HepG2 (cell line): Measurements from ENCODE around the gene THADA. TPM values are rescaled to one million over a fixed set of nuclear protein-coding genes. Genes with fewer than 3 reads are reported as not detected.

Source experiments
- ATAC-seq: fragments of 200-7000 bp; cut with Tn5 transposase; 3 replicates; pipeline ENCODE4 v1.9.1; 2020; ENCODE audit warnings: mild to moderate bottlenecking, moderate library complexity
- BruUV-seq: library from RNA; stranded (reverse); fragments of 400-500 nt; replicated peaks from 2 replicates; lab custom pipeline; 2021; lab: Mats Ljungman, UMichigan
- CTCF ChIA-PET: fragments of 300-600 bp; formaldehyde crosslinking; extraction: SDS; loops from one replicate; lab custom pipeline; 2021; ENCODE audit warnings: low total read pairs, inconsistent platforms, low intra/inter-chr PET ratio; lab: Yijun Ruan, JAX
- POLR2A ChIA-PET: fragments of 350-600 bp; sonication (Branson Sonifier 250); formaldehyde crosslinking; loops from one replicate; lab custom pipeline; 2020; ENCODE audit warnings: antibody characterized with exemption, inconsistent platforms; lab: Yijun Ruan, JAX
- DNase-seq: peaks from one replicate; pipeline ENCODE4 v3.0.0-alpha.2; 2015; ENCODE audit warnings: low spot score
- FAIRE-seq: peaks from 3 replicates; lab custom pipeline; 2011; peaks lifted over from hg19 to GRCh38; lab: Jason Lieb, UNC
- H2AFZ ChIP-seq: one replicate; pipeline ENCODE4 v1.6.1; 2011; ENCODE audit warnings: low read length, inconsistent platforms
- H3K27ac ChIP-seq: fragments of 300-600 bp; 3 replicates; pipeline ENCODE4 v1.8.0; 2011; ENCODE audit warnings: mixed run types, mild to moderate bottlenecking, mixed read lengths, low read length, inconsistent platforms; ENCODE audit not compliant: insufficient read depth; ENCODE audit errors: extremely low read length
- H3K27me3 ChIP-seq, 2 experiments: fragments of 200-600 bp in 1 of 2; 2 replicates in 1 of 2; 3 replicates in 1 of 2; pipeline versions ENCODE4 v1.6.0 to v1.8.0; 2011; ENCODE audit warnings: low read length in 2 of 2, mild to moderate bottlenecking in 2 of 2, moderate library complexity in 2 of 2, inconsistent platforms in 1 of 2; ENCODE audit not compliant: insufficient read depth in 2 of 2, control insufficient read depth in 1 of 2
- H3K36me3 ChIP-seq, 2 experiments: fragments of 200-600 bp in 1 of 2; replicated peaks in 1 of 2; 2 replicates in 1 of 2; 3 replicates in 1 of 2; pipeline versions ENCODE4 v1.5.1 to v1.8.0; 2011; ENCODE audit warnings: low read length in 2 of 2, inconsistent platforms in 1 of 2; ENCODE audit not compliant: insufficient read depth in 2 of 2, control insufficient read depth in 1 of 2
- H3K4me1 ChIP-seq: 2 replicates; pipeline ENCODE4 v1.5.1; 2012; ENCODE audit warnings: low read length, inconsistent platforms; ENCODE audit not compliant: insufficient read depth
- H3K4me2 ChIP-seq: 2 replicates; pipeline ENCODE4 v1.6.0; 2011; ENCODE audit warnings: low read depth, low read length, inconsistent platforms
- H3K4me3 ChIP-seq, 3 experiments: fragments of 200-600 bp in 1 of 3; sonication (generic), shearing (Covaris generic) in 1 of 3; replicated peaks in 1 of 3; 2 replicates each; pipeline ENCODE4 v1.5.1; 2011 to 2016; ENCODE audit warnings: low read length in 3 of 3, inconsistent platforms in 2 of 3, low read depth in 2 of 3, mild to moderate bottlenecking in 2 of 3, control low read depth in 1 of 3, mixed read lengths in 1 of 3; ENCODE audit not compliant: insufficient read depth in 1 of 3
- H3K79me2 ChIP-seq: one replicate; pipeline ENCODE4 v1.6.1; 2011; ENCODE audit warnings: low read length, inconsistent platforms; ENCODE audit not compliant: insufficient read depth
- H3K9ac ChIP-seq: 2 replicates; pipeline ENCODE4 v1.6.0; 2011; ENCODE audit warnings: mild to moderate bottlenecking, low read depth, low read length, inconsistent platforms; ENCODE audit not compliant: insufficient read depth
- H3K9me3 ChIP-seq: 2 replicates; pipeline ENCODE4 v1.5.1; 2012; ENCODE audit warnings: mild to moderate bottlenecking, low read length
- H4K20me1 ChIP-seq: 2 replicates; pipeline ENCODE4 v1.6.0; 2011; ENCODE audit warnings: inconsistent platforms, mild to moderate bottlenecking, low read length, moderate library complexity; ENCODE audit not compliant: insufficient read depth
- BCL6 ChIP-seq: IDR thresholded peaks from 2 replicates; pipeline ENCODE4 v1.6.1; 2016; ENCODE audit warnings: missing genetic modification reagents, missing compliant biosample characterization
- CEBPG ChIP-seq: IDR thresholded peaks from 2 replicates; pipeline ENCODE4 v1.6.1; 2016
- CHCHD3 ChIP-seq: sonication (generic); formaldehyde crosslinking; IDR thresholded peaks from 2 replicates; pipeline ENCODE4 v1.8.0; 2022; ENCODE audit warnings: mild to moderate bottlenecking, missing genetic modification reagents, moderate library complexity
- DPF2 ChIP-seq: sonication (generic); formaldehyde crosslinking; IDR thresholded peaks from 2 replicates; pipeline ENCODE4 v1.4.0; 2020; ENCODE audit warnings: mild to moderate bottlenecking, low read depth, missing genetic modification reagents, borderline replicate concordance
- ERF ChIP-seq: IDR thresholded peaks from 2 replicates; pipeline ENCODE4 v1.6.1; 2018; ENCODE audit warnings: missing biosample characterization, missing genetic modification reagents
- FOXJ3 ChIP-seq: sonication (generic); formaldehyde crosslinking; IDR thresholded peaks from 2 replicates; pipeline ENCODE4 v1.4.0; 2020; ENCODE audit warnings: missing genetic modification reagents, mild to moderate bottlenecking, borderline replicate concordance
- FOXP1 ChIP-seq, 2 experiments: fragments of 450-650 bp in 1 of 2; IDR thresholded peaks; 2 replicates each; pipeline ENCODE4 v1.6.1; 2017 to 2018; ENCODE audit warnings: antibody characterized with exemption in 1 of 2
- GATAD2A ChIP-seq: IDR thresholded peaks from 2 replicates; pipeline ENCODE4 v1.6.1; 2016
- HNF4A ChIP-seq: sonication (generic); formaldehyde crosslinking; IDR thresholded peaks from 2 replicates; pipeline ENCODE4 v1.4.0; 2020; ENCODE audit warnings: missing genetic modification reagents
- KAT8 ChIP-seq: IDR thresholded peaks from 2 replicates; pipeline ENCODE4 v1.6.1; 2016; ENCODE audit warnings: missing genetic modification reagents, missing compliant biosample characterization
- PPARG ChIP-seq: conservative IDR thresholded peaks from 2 replicates; pipeline ENCODE4 v1.6.1; 2016; ENCODE audit warnings: missing biosample characterization, missing genetic modification reagents
- SAFB2 ChIP-seq: sonication (generic); formaldehyde crosslinking; IDR thresholded peaks from 2 replicates; pipeline ENCODE4 v1.5.1; 2020; ENCODE audit warnings: missing genetic modification reagents, low read depth, mild to moderate bottlenecking, borderline replicate concordance
- SALL1 ChIP-seq: sonication (generic); formaldehyde crosslinking; IDR thresholded peaks from 2 replicates; pipeline ENCODE4 v1.8.0; 2022; ENCODE audit warnings: mild to moderate bottlenecking, missing genetic modification reagents
- SOX13 ChIP-seq, 3 experiments: fragments of 450-650 bp in 1 of 3; sonication (generic) in 1 of 3; formaldehyde crosslinking in 1 of 3; IDR thresholded peaks in 2 of 3; conservative IDR thresholded peaks in 1 of 3; 2 replicates each; pipeline versions ENCODE4 v1.5.0 to v1.6.1; 2016 to 2020; ENCODE audit warnings: antibody characterized with exemption in 1 of 3, mild to moderate bottlenecking in 1 of 3, missing compliant biosample characterization in 1 of 3, missing genetic modification reagents in 1 of 3, moderate library complexity in 1 of 3
- SOX5 ChIP-seq: IDR thresholded peaks from 2 replicates; pipeline ENCODE4 v1.6.1; 2016; ENCODE audit warnings: borderline replicate concordance
- TOPORS ChIP-seq: sonication (generic); formaldehyde crosslinking; IDR thresholded peaks from 2 replicates; pipeline ENCODE4 v1.8.0; 2023; ENCODE audit warnings: mild to moderate bottlenecking, missing genetic modification reagents
- ZNF207 ChIP-seq: fragments of 450-650 bp; IDR thresholded peaks from 2 replicates; pipeline ENCODE4 v1.6.1; 2016; ENCODE audit warnings: antibody characterized with exemption, borderline replicate concordance
- ZNF550 ChIP-seq: sonication (generic); formaldehyde crosslinking; IDR thresholded peaks from 2 replicates; pipeline ENCODE4 v1.4.0; 2020; ENCODE audit warnings: mild to moderate bottlenecking, missing genetic modification reagents, borderline replicate concordance
- ZSCAN21 ChIP-seq: sonication (generic); formaldehyde crosslinking; IDR thresholded peaks from 2 replicates; pipeline ENCODE4 v1.8.0; 2022; ENCODE audit warnings: mild to moderate bottlenecking, missing genetic modification reagents, moderate library complexity, borderline replicate concordance
- in situ Hi-C: cut with HindIII; loops from 2 replicates; pipeline ENCODE4 v1.10.0; 2017; ENCODE audit warnings: low pct_unique_long_range_greater_than_20kb; ENCODE audit not compliant: extremely low pct_ligation_motif_present
- intact Hi-C: fragments of 100-400 bp; cut with micrococcal nuclease; formaldehyde crosslinking; loops from one replicate; pipeline ENCODE4 v1.10.0; 2022; ENCODE audit not compliant: unreplicated experiment
- polyA plus RNA-seq, 8 experiments: library from polyadenylated mRNA; depleted of rRNA in 3 of 8; stranded (reverse) in 7 of 8; unstranded in 1 of 8; fragments of >200 nt; fragmentation: Illumina TruSeq in 4 of 8; extraction: Trizol in 4 of 8; gene quantifications; 2 replicates each; pipeline versions ENCODE4 v1.2.1 to v1.2.3, GENCODE V29; 2011 to 2016; ENCODE audit warnings: low read depth in 4 of 8, missing spikeins in 1 of 8, mixed read lengths in 1 of 8; ENCODE audit not compliant: insufficient read depth in 1 of 8
- total RNA-seq, 5 experiments: library from RNA; depleted of rRNA; stranded (reverse); fragments of >200 nt; fragmentation: Illumina TruSeq; extraction: Trizol; gene quantifications; 2 replicates each; pipeline ENCODE4 v1.2.3, GENCODE V29; 2016; ENCODE audit warnings: low read depth in 1 of 5
- TF ChIP-seq, protein P1 (sequence below): sonication (generic); formaldehyde crosslinking; IDR thresholded peaks from 2 replicates; pipeline ENCODE4 v1.4.0; 2020; ENCODE audit warnings: missing genetic modification reagents
- TF ChIP-seq, protein P2 (sequence below): IDR thresholded peaks from 2 replicates; pipeline ENCODE4 v1.6.1; 2016; ENCODE audit warnings: mild to moderate bottlenecking
- TF ChIP-seq, protein P3 (sequence below): IDR thresholded peaks from 2 replicates; pipeline ENCODE4 v1.6.1; 2016; ENCODE audit warnings: low read depth

THADA gene
- total and polyA plus RNA-seq, 2 of the 13 experiments (the other 11 are each of a cell fraction or from before 2014, with no cell fraction given): 12.7 to 21.7 TPM

GRCh38 chr2:43311276-43311675 lies 284.6 kb downstream of the THADA start:
- Histone ChIP-seq H3K4me3 (no peak overlapping the region), H3K4me1 (peaks cover 71% of the 10 kb centered on the region), H4K20me1 (no peaks in the 10 kb centered on the region), H3K36me3 (no peaks in the 10 kb centered on the region), H3K9ac (no peak overlapping the region), H3K27me3 (no peaks in the 10 kb centered on the region), H2AFZ (no peak overlapping the region), H3K9me3 (no peaks in the 10 kb centered on the region), H3K79me2 (no peaks in the 10 kb centered on the region), H3K27ac (peak overlapping the region; percentile 13), H3K4me2 (no peak overlapping the region)
- BruUV-seq: no TSS peak
- intact Hi-C loops: loop anchor here (1.0 to 10.0 kb wide), 3 partner anchors 41 to 144 kb away; no protein-coding TSS in a partner anchor
- in situ Hi-C loops: no loop called here
- ChIA-PET CTCF (no interaction called here), POLR2A (no interaction called here)
- DNase-seq (peak; percentile 94), ATAC-seq (peak; percentile 67), FAIRE-seq (no peak)
- TF ChIP-seq KAT8 (CRISPR knock-in tag) (peak; percentile 48; the same call in 1 of the 2 replicates), SOX13 (IDR thresholded peaks at IDR 0.05) (no peak), SOX13 (CRISPR knock-in tag; conservative IDR thresholded peaks at IDR 0.05 in 1 of 2, IDR thresholded peaks at IDR 0.05 in 1 of 2) (peak in 1 of 2 experiments; percentile 80; a peak in 1 of 4 replicates), PPARG (CRISPR knock-in tag) (peak; percentile 54; the same call in 1 of the 2 replicates), CHCHD3 (CRISPR knock-in tag) (no peak), FOXJ3 (CRISPR knock-in tag) (peak; percentile 84; the same call in 1 of the 2 replicates), SOX5 (CRISPR knock-in tag) (0 out of 2 replicates have a peak, but pooled peaks have one; percentile 65), TOPORS (CRISPR knock-in tag) (no peak), HNF4A (CRISPR knock-in tag) (0 out of 2 replicates have a peak, but pooled peaks have one; percentile 23), CEBPG (CRISPR knock-in tag) (peak; percentile 84), ZSCAN21 (CRISPR knock-in tag) (no peak), ZNF550 (no peak), BCL6 (CRISPR knock-in tag) (peak; percentile 76), DPF2 (0 out of 2 replicates have a peak, but pooled peaks have one; percentile 39), SAFB2 (CRISPR knock-in tag) (no peak), GATAD2A (CRISPR knock-in tag) (peak; percentile 94), FOXP1 (IDR thresholded peaks at IDR 0.05) (no peak), FOXP1 (CRISPR knock-in tag; IDR thresholded peaks at IDR 0.05) (peak; percentile 74), ERF (peak; percentile 24; the same call in 1 of the 2 replicates), ZNF207 (no peak), SALL1 (CRISPR knock-in tag) (peak; percentile 25; the same call in 1 of the 2 replicates)
- TF ChIP-seq, protein P1, sequence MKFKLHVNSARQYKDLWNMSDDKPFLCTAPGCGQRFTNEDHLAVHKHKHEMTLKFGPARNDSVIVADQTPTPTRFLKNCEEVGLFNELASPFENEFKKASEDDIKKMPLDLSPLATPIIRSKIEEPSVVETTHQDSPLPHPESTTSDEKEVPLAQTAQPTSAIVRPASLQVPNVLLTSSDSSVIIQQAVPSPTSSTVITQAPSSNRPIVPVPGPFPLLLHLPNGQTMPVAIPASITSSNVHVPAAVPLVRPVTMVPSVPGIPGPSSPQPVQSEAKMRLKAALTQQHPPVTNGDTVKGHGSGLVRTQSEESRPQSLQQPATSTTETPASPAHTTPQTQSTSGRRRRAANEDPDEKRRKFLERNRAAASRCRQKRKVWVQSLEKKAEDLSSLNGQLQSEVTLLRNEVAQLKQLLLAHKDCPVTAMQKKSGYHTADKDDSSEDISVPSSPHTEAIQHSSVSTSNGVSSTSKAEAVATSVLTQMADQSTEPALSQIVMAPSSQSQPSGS (CRISPR knock-in tag): 0 out of 2 replicates have a peak, but pooled peaks have one; percentile 7
- TF ChIP-seq, protein P2, sequence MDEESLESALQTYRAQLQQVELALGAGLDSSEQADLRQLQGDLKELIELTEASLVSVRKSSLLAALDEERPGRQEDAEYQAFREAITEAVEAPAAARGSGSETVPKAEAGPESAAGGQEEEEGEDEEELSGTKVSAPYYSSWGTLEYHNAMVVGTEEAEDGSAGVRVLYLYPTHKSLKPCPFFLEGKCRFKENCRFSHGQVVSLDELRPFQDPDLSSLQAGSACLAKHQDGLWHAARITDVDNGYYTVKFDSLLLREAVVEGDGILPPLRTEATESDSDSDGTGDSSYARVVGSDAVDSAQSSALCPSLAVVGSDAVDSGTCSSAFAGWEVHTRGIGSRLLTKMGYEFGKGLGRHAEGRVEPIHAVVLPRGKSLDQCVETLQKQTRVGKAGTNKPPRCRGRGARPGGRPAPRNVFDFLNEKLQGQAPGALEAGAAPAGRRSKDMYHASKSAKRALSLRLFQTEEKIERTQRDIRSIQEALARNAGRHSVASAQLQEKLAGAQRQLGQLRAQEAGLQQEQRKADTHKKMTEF (CRISPR knock-in tag): peak; percentile 61
- TF ChIP-seq, protein P3, sequence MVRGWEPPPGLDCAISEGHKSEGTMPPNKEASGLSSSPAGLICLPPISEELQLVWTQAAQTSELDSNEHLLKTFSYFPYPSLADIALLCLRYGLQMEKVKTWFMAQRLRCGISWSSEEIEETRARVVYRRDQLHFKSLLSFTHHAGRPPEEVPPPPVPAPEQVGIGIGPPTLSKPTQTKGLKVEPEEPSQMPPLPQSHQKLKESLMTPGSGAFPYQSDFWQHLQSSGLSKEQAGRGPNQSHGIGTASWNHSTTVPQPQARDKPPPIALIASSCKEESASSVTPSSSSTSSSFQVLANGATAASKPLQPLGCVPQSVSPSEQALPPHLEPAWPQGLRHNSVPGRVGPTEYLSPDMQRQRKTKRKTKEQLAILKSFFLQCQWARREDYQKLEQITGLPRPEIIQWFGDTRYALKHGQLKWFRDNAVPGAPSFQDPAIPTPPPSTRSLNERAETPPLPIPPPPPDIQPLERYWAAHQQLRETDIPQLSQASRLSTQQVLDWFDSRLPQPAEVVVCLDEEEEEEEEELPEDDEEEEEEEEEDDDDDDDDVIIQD (CRISPR knock-in tag): peak; percentile 55; the same call in 1 of the 2 replicates
